ENCODE data around the gene TOB2.
"Not testable (repeated sequence)": the region's sequence is repeated elsewhere in the genome, so short reads cannot be mapped to it uniquely, and the experiment has no call there.

Gene TOB2

GRCh38 chr22:41402851-41403250 is 43.8 kb downstream of the TOB2 start:
- H3K4me3 ChIP-seq (ENCODE audit: extremely low read depth, insufficient read depth, low read length, poor library complexity, severe bottlenecking); H3K36me3 ChIP-seq (ENCODE audit: control insufficient read depth, insufficient read depth, low read length); H3K4me1 ChIP-seq (ENCODE audit: control insufficient read depth, insufficient read depth, low read length, poor library complexity, severe bottlenecking); H3K27ac ChIP-seq (ENCODE audit: low read depth, low read length, severe bottlenecking); H3K9me3 ChIP-seq (ENCODE audit: control insufficient read depth, low read length): not testable (repeated sequence)
- 91 to 96% methylated on average over 10 to 14 of the region's 14 CpGs for WGBS, 2 experiments (ENCODE audit: insufficient coverage in 2 of 2)

- 88 to 89% methylated on average over 15 of the region's 16 CpGs for WGBS, 2 experiments (ENCODE audit: insufficient coverage in 2 of 2)
- Histone ChIP-seq H3K4me3 (ENCODE audit: extremely low read depth, insufficient read depth, low read length, poor library complexity, severe bottlenecking) (no peak overlapping the region), H3K27ac (ENCODE audit: low read depth, low read length, severe bottlenecking) (no peak overlapping the region), H3K9me3 (ENCODE audit: control insufficient read depth, low read length) (no peaks in the 10 kb centered on the region), H3K36me3 (ENCODE audit: control insufficient read depth, insufficient read depth, low read length) (no peaks in the 10 kb centered on the region), H3K4me1 (ENCODE audit: control insufficient read depth, insufficient read depth, low read length, poor library complexity, severe bottlenecking) (no peaks in the 10 kb centered on the region)
Observed at GRCh38 chr22:41401781-41402648, 44.6 kb downstream of the TOB2 start.

- peaks cover 19% of the 10 kb centered on the region for H3K36me3 ChIP-seq (ENCODE audit: control insufficient read depth, insufficient read depth, low read length)
- no peaks in the 10 kb centered on the region for H3K9me3 ChIP-seq (ENCODE audit: control insufficient read depth, low read length)
- H3K27ac ChIP-seq (ENCODE audit: low read depth, low read length, severe bottlenecking), result no peak overlapping the region
- H3K4me1 ChIP-seq (ENCODE audit: control insufficient read depth, insufficient read depth, low read length, poor library complexity, severe bottlenecking), result no peaks in the 10 kb centered on the region
- H3K4me3 ChIP-seq (ENCODE audit: extremely low read depth, insufficient read depth, low read length, poor library complexity, severe bottlenecking), result no peak overlapping the region
- 69 to 95% methylated on average over 2 to 4 of the region's 8 CpGs for WGBS, 2 experiments (ENCODE audit: insufficient coverage in 2 of 2)
Observed at GRCh38 chr22:41398921-41399320, 47.7 kb downstream of the TOB2 start.

DNA sequence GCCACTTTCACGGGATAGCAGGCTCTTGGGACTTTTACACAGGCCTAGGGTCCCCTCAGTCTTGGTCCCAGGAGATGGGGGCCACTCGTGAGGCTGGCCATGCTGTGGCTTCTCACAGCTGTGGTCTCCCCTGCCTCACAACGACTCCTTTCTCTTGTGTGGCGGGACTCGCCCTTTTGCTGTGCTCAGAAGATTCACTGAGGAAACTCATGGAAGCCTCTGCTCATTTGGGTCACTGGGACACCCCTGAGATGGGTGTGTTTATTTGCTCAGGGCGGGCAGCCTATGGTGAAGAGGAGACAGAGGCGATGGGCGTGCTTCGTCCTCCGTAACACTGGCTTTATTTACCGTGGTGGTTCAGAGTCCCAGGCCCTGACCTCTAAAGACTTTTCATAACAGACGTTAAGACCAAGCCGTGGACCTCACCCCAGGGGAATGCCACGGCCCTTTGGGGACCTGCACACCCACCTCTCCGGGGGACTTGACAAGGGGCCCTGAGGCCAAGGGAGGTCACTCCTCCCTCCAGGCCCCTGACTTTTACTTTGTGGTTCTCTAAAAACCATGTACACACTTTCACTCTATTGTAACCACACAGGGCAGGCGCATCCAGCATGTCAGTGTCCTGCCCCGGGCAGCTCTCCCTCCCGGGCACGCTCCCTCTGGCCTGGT is 49.3 kb downstream of the TOB2 start:
- Histone ChIP-seq H3K36me3 (ENCODE audit: control insufficient read depth, insufficient read depth, low read length) (peaks cover 21% of the 10 kb centered on the region), H3K9me3 (ENCODE audit: control insufficient read depth, low read length) (no peaks in the 10 kb centered on the region), H3K27ac (ENCODE audit: low read depth, low read length, severe bottlenecking) (no peak overlapping the region), H3K4me3 (ENCODE audit: extremely low read depth, insufficient read depth, low read length, poor library complexity, severe bottlenecking) (no peak overlapping the region), H3K4me1 (ENCODE audit: control insufficient read depth, insufficient read depth, low read length, poor library complexity, severe bottlenecking) (no peaks in the 10 kb centered on the region)
- 90 to 98% methylated on average over 11 to 15 of the region's 19 CpGs for WGBS, 2 experiments (ENCODE audit: insufficient coverage in 2 of 2)

GRCh38 chr22:41395531-41396240 is 50.9 kb downstream of the TOB2 start:
- Histone ChIP-seq H3K4me3 (ENCODE audit: extremely low read depth, insufficient read depth, low read length, poor library complexity, severe bottlenecking) (no peak overlapping the region), H3K4me1 (ENCODE audit: control insufficient read depth, insufficient read depth, low read length, poor library complexity, severe bottlenecking) (no peaks in the 10 kb centered on the region), H3K27ac (ENCODE audit: low read depth, low read length, severe bottlenecking) (no peak overlapping the region)

DNA sequence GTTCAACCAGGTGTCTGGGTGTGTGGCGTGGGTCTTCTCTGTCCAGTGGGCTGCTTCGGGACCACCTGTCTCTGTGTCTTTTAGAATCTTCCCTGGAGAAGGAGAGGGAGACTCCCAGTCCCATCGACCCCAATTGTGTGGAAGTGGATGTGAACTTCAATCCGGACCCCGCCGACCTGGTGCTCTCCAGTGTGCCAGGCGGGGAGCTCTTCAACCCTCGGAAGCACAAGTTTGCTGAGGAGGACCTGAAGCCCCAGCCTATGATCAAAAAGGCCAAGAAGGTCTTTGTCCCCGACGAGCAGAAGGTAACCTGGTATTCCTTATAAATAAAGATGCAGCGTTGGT is 52.6 kb downstream of the TOB2 start:
- H3K9me3 ChIP-seq (ENCODE audit: control insufficient read depth, low read length), result no peaks in the 10 kb centered on the region
- peaks cover 29% of the 10 kb centered on the region for H3K36me3 ChIP-seq (ENCODE audit: control insufficient read depth, insufficient read depth, low read length)
- H3K4me1 ChIP-seq (ENCODE audit: control insufficient read depth, insufficient read depth, low read length, poor library complexity, severe bottlenecking), result no peaks in the 10 kb centered on the region
- WGBS, 2 experiments (ENCODE audit: insufficient coverage in 2 of 2), result 90 to 91% methylated on average over 9 to 10 of the region's 11 CpGs
- H3K27ac ChIP-seq (ENCODE audit: low read depth, low read length, severe bottlenecking), result no peak overlapping the region
- no peak overlapping the region for H3K4me3 ChIP-seq (ENCODE audit: extremely low read depth, insufficient read depth, low read length, poor library complexity, severe bottlenecking)

More at GRCh38 chr22:41395531-41396240, 50.9 kb downstream of the TOB2 start:
- peaks cover 24% of the 10 kb centered on the region for H3K36me3 ChIP-seq (ENCODE audit: control insufficient read depth, insufficient read depth, low read length)
- whole genome bisulfite sequencing, 2 experiments (ENCODE audit: insufficient coverage in 2 of 2), result 97% methylated on average over 32 to 37 of the region's 37 CpGs
- no peaks in the 10 kb centered on the region for H3K9me3 ChIP-seq (ENCODE audit: control insufficient read depth, low read length)

GRCh38 chr22:41387341-41387740 is 59.3 kb downstream of the TOB2 start:
- WGBS, 2 experiments (ENCODE audit: insufficient coverage in 2 of 2), result 93 to 97% methylated on average over 2 to 5 of the region's 7 CpGs
- H3K27ac ChIP-seq (ENCODE audit: low read depth, low read length, severe bottlenecking), result no peak overlapping the region
- H3K9me3 ChIP-seq (ENCODE audit: control insufficient read depth, low read length), result no peaks in the 10 kb centered on the region

GRCh38 chr22:41384128-41384527 is 62.5 kb downstream of the TOB2 start:
- H3K4me3 ChIP-seq (ENCODE audit: extremely low read depth, insufficient read depth, low read length, poor library complexity, severe bottlenecking), result no peak overlapping the region
- H3K27ac ChIP-seq (ENCODE audit: low read depth, low read length, severe bottlenecking), result no peak overlapping the region
- H3K9me3 ChIP-seq (ENCODE audit: control insufficient read depth, low read length), result no peaks in the 10 kb centered on the region
- H3K4me1 ChIP-seq (ENCODE audit: control insufficient read depth, insufficient read depth, low read length, poor library complexity, severe bottlenecking), result peaks cover 11% of the 10 kb centered on the region
- peaks cover 13% of the 10 kb centered on the region for H3K36me3 ChIP-seq (ENCODE audit: control insufficient read depth, insufficient read depth, low read length)

More at GRCh38 chr22:41387341-41387740, 59.3 kb downstream of the TOB2 start:
- Histone ChIP-seq H3K36me3 (ENCODE audit: control insufficient read depth, insufficient read depth, low read length) (peaks cover 20% of the 10 kb centered on the region), H3K4me3 (ENCODE audit: extremely low read depth, insufficient read depth, low read length, poor library complexity, severe bottlenecking) (no peak overlapping the region), H3K4me1 (ENCODE audit: control insufficient read depth, insufficient read depth, low read length, poor library complexity, severe bottlenecking) (peaks cover 6% of the 10 kb centered on the region)
